Measurements from ENCODE around the gene CD22.

GRCh38 chr19:35281303-35281702, 47.7 kb upstream of the CD22 start:
- TF ChIP-seq CTCF (conservative IDR thresholded peaks at IDR 0.05; ENCODE audit: low read depth, low read length) (no peak), CEBPB (IDR thresholded peaks at IDR 0.05; ENCODE audit: low read depth, low read length) (no peak), RAD21 (IDR thresholded peaks at IDR 0.05; ENCODE audit: low read length) (no peak), POLR2A (IDR thresholded peaks at IDR 0.05; ENCODE audit: low read depth, low read length) (no peak), NFE2L2 (IDR thresholded peaks at IDR 0.05; ENCODE audit: low read depth, low read length) (no peak), FOS (IDR thresholded peaks at IDR 0.05; ENCODE audit: low read depth, low read length) (no peak), RFX5 (IDR thresholded peaks at IDR 0.05; ENCODE audit: low read depth, low read length) (no peak), ELK1 (IDR thresholded peaks at IDR 0.05; ENCODE audit: borderline replicate concordance, low read depth, low read length) (no peak), MAZ (IDR thresholded peaks at IDR 0.05; ENCODE audit: borderline replicate concordance, low read depth, low read length) (no peak), MAFK (IDR thresholded peaks at IDR 0.05; ENCODE audit: low read depth, low read length) (no peak)

All from IMR-90 (cell line).